ENCODE measurements around the gene GABRB3.

The GABRB3 gene

DNA sequence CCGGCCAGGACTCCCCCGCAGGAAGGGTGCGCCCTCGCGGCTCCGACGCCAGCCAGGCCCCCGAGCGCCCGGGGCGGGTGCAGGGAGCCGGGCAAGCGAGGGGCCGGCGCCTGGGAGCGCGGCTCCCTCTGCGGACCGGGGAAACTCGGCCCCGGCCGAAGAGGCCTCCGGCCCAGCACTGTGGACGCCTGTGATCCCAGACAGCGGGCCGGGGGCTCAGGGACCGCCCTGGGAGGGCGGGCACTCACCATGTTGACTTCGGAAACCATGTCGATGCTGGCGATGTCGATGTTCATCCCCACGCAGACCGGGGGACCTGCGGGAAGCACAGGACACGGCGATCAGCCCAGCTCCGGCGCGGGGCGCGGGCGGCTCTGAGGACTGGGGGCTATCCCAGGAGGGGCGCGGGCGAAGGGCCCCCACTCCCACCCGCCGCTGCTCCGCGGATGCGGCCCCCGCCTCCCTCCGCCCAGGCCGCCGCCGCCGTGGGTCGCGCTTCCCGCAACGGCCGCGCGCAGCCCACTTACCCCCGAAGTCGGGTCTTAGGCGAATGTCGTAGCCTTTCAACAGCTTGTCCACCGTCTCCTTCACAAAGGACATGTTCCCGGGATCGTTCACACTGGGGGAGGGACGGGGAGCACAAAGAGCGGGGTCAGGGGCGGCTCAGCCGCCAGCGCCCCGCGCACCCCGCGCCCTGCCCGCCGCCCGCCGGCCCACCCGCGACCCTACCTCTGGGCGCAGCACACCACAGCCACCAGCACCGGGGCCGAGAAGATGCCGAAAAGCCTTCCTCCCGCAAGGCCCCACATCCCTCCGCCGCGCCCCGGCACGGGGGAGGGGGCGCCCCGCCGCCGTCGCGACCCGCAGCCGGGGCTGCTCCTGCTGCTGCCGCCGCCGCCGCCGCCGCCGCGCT, at the start of gene GABRB3:
Gene GABRB3 (minus strand): TSS at position 913 of the 913 bp plus-strand sequence.
- DNase-seq, result no peak

- DNase-seq, result no peak
Observed at GRCh38 chr15:26807517-26808427, 34.9 kb upstream of the GABRB3 start.

GRCh38 chr15:26806574-26806973, 33.7 kb upstream of the GABRB3 start:
- no peak for DNase-seq

DNA sequence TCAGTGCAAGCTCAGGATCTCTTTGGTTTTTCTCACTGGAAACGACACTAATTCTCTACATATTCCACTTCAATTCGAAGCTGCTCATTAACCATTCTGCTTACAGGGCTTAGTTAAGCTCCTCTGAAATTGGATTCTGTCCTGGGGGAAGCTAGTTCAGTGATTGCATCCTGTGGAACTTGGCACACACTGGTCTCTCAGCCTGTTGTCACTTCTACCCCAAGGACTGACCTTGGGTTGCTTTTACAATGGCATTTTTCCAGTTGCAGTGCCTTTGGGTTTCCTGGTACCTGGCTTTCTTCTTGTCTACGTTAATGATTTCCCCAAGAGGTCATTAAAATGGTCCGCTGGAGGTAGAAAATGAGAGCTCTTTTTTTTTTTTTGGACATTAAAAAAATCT, 33.3 kb upstream of the GABRB3 start:
- DNase-seq, result no peak

- no peak for DNase-seq
Observed at GRCh38 chr15:26805470-26805869, 32.6 kb upstream of the GABRB3 start.

DNA sequence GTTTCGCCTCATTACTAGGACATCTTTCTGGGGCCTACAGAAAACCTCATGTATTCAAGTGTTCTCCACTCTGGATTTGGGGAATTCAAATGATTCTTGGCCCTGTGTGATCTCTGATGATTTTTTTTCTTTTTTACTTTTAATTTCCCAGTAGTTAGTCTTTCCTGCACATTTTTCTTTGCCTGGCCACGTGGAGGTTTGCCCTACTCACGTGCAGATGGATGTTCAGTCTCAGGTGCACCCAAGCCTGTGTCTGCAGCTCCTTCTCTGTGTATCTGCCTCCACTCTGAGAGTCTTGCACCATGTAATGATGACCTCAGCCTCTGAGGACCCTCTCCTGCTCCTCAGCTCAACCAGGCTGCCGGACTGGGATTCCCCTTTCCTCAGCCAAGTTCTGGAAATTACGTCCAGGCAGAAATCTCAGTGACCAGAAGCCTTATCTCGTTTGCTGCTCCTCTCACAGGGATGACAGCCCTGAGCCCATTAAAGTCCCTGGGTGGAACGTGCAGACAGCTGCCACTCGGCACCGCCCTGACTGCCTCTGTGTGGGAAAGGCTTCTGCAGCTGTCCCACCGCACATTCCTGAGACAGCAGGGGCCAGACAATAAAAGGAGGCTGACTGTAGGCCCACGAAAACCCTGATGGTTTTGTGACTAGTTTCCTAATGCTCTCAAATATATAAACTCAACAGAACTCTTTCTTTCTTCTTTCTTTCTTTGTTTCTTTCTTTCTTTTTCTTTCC, 31.4 kb upstream of the GABRB3 start:
- DNase-seq, result no peak

GRCh38 chr15:26790118-26790517, 17.3 kb upstream of the GABRB3 start:
- no peak for DNase-seq

- DNase-seq, result no peak
Observed at GRCh38 chr15:26781816-26782215, 8.9 kb upstream of the GABRB3 start.

DNA sequence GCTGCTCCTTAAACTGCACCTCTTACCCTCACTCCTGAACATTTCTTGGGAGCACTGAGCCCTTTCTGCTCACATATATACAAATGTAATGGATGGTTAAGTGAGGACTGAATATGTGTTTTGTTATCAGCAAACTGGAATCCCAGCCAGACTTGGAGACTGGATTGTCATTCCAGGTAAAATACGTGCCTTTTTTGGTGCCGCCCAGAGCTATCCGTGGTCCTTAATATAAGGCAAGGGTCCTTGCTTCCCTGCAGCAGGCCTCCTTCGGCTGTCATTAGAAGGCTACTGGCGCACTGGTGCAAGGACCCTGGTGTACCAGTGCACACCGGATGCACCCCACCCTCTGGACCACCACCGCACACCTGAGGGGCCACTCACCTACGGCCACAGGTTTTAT, 1.1 kb upstream of the GABRB3 start:
- DNase-seq, result no peak

GRCh38 chr15:26773067-26773877, 406 bp upstream of the GABRB3 start:
- peak; percentile 34 for DNase-seq

DNA sequence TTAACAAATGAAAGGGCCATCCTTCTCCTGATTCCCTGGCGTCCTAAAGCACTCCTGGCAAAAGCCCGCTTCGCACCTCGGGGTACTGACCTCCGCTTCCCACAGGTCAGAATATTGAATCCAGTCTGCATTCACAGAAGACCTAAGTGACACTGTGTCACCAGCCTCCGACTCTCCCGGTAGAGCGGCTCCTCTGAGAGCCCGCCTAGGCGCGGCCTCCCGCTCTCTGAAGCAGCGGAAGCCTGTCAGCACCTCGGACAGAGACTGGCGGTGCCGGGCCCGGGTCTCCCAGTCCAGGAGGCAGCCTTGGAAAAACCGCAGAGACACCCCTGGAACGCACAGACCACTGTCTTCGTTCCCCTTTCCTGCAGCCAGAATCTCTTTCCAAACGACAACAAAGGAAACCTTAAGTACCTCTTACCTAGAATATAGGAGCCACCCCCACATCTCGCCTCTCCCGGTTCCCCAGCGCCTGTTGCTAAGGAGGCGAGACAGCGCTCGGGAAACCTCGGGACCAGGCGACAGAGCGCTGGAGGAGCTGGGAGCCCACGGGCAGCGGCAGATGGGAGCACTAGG, 1.2 kb downstream of the GABRB3 start:
- DNase-seq, result no peak

DNA sequence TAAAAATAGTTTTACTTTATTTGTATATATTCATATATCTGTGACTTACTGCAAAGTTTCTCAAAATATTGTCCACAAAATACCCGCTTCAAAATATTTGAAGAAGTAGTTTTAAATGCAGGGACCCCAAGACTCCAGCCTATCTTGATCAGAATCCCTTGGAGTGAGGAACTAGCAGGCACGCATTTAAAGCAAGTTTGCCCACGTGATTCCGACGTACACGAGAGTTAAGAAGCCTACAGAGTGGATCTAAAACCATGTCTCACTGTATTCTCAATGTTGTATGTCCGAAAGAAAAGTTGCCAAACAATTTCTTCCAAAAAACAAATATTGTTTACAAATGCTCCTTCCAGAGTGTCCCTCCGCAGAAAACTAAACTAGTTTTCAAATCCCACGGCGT, 1.7 kb downstream of the GABRB3 start:
- no peak for DNase-seq

DNA sequence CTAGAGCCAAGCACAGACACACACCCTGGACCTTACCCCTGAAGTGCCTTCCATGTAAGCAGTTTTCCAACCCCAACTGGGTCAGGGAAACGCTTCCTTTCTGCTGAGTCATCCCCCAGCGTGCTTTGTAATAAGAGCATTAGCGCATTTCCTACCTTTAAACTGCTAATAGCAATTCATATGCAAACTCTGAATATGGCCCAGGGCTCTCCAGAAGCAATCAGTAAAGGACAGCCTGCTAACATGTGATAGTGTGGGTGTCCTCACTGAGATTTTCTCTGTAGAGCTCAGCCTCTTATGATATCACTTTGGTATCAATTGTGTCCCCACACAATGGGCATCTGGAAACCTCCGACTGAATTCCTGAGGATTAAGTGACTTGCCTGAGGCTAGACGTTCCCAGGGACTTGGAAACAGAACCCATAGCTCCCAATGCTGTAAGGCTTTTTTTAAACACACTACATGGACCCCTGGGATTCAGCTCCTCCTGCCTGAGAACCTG, 5.6 kb downstream of the GABRB3 start:
- DNase-seq, result no peak

DNA sequence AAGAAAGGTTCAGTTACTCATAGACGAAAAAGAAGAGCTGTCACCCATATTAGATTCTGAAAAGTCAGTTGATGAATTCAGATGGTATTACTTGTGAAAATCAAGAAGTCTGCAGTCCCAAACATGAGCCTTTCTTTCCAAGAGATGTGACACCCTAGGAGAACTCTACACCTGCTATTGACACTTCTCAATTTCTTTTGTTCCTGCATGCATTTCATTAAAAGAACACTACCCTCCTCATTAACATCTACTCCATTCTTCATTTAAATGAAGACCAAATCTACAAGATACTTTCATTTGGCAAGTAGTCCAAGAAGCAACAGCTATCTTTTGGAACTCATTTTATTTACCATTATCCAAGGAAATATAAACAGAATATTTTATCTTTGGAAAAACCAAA, 6.6 kb downstream of the GABRB3 start:
- DNase-seq, result no peak

- DNase-seq, result no peak
Observed at GRCh38 chr15:26759986-26760385, 12.9 kb downstream of the GABRB3 start.

- DNase-seq, result no peak
Observed at GRCh38 chr15:26758079-26758478, 14.8 kb downstream of the GABRB3 start.

GRCh38 chr15:26757141-26757540, 15.7 kb downstream of the GABRB3 start:
- no peak for DNase-seq

DNA sequence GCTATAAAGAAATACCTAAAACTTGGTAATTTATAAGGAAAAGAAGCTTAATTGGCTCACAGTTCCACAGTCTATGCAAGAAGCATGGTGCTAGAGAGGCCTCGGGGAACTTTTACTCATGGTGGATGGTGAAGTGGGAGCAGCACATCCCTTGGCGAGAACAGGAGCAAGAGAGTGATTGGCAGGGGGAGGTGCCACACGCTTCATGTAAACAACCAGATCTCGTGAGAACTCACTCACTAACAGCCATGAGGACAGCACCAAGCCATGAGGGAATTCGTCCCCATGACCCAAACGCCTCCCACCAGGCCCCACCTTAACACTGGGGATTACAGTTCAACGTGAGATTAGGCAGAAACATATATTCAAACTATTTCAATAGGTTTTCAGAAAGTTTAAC, 28.0 kb downstream of the GABRB3 start:
- no peak for DNase-seq

- no peak for DNase-seq
Observed at GRCh38 chr15:26739791-26740190, 33.1 kb downstream of the GABRB3 start.

DNA sequence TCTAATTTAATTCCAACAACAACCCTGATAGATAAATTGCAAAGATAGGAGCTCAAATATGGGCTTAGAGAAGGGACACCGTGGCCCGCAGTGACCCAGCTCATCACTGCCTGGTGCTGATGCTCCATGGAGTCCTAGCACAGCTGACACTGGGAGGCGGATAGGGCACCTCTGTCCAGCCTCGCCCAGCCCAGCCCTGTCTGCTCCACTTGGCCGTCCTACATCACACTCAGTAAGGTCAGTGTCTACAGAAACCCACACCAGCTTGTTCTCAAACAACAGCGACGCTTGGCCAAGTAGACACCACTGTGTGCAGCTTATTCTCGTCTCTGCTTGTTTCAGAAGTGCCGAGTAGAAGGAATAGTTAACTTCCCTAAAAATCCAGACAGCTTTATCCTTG, 33.9 kb downstream of the GABRB3 start:
- DNase-seq, result no peak

DNA sequence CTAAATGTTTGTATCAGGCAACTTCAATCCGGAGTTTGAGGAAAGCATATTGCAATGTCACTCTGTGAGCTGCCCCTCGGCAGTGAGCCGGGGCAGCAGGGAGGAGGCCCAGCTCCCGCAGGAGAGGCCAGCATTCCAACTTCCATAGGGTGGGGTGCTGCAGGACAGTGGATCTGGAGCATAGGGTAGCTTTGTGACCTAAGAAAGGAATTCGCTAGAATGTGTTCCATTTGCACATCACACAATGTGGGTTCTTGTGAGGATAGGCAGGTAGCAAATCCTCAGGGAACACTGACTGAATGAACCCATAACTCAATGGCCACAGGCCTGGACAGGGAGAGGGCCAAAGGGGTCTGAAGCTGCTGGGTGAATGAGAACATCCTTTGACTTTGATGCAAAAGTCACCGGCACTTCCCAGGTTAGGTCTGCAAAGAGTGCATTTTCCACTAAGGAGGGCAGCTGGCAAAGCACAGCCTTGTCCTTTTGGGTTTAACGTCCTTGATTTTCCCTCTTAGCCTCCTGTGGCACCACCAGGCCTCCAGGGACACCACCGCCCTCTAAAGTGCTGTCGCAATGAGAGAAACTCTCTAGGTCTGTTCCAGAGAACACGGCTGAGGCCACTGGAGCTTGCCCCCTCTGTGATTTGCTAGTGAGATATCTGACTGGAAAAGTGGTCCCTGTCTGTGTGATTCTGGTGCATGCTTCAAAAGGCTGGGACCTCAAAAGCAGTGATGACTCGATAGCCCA, 36.2 kb downstream of the GABRB3 start:
- DNase-seq, result no peak

All from stimulated activated CD4-positive, alpha-beta T cell treated with anti-CD3 and anti-CD28 coated beads, Interleukin-15, amount 100 ng/mL, for 24 hours (primary cell).